ENCODE measurements around the gene IDE.

Gene IDE

GRCh38 chr10:92418221-92418620 lies 155.7 kb downstream of the IDE start:
- Histone ChIP-seq H3K9ac (ENCODE audit: low read length) (no peak overlapping the region), H3K4me1 (ENCODE audit: low read length) (peaks cover 8% of the 10 kb centered on the region; the same call in 1 of the 2 replicates), H3K79me2 (ENCODE audit: low read length) (no peaks in the 10 kb centered on the region), H3K4me3 (ENCODE audit: low read length) (no peak overlapping the region), H3K36me3 (replicated peaks; ENCODE audit: insufficient read depth, low read length) (no peaks in the 10 kb centered on the region), H3K9me3 (replicated peaks; ENCODE audit: insufficient read depth, low read length) (no peaks in the 10 kb centered on the region), H4K20me1 (ENCODE audit: insufficient read depth, low read length) (no peaks in the 10 kb centered on the region), H3K4me2 (ENCODE audit: low read depth, low read length) (no peak overlapping the region), H3K27ac (ENCODE audit: low read length) (no peak overlapping the region), H2AFZ (ENCODE audit: low read length) (no peak overlapping the region), H3F3A (ENCODE audit: insufficient read depth, low read length) (no peaks in the 10 kb centered on the region), H3K27me3 (replicated peaks; ENCODE audit: insufficient read depth, low read length) (no peaks in the 10 kb centered on the region), H3K9me2 (replicated peaks; ENCODE audit: insufficient read depth, low read length) (no peaks in the 10 kb centered on the region)
- TF ChIP-seq EZH2 (optimal IDR thresholded peaks at IDR 0.05; ENCODE audit: low read depth, low read length) = no peak
- TF ChIP-seq CTCF (IDR thresholded peaks at IDR 0.05; ENCODE audit: low read length) = no peak
- TF ChIP-seq EZH2phosphoT487 (IDR thresholded peaks at IDR 0.05; ENCODE audit: low read length) = no peak
- DNase-seq = no peak

- Histone ChIP-seq H2AFZ (ENCODE audit: low read length) (no peak overlapping the region), H3K4me2 (ENCODE audit: low read depth, low read length) (no peak overlapping the region), H3K9me3 (replicated peaks; ENCODE audit: insufficient read depth, low read length) (no peaks in the 10 kb centered on the region), H3K27ac (ENCODE audit: low read length) (no peak overlapping the region), H3K27me3 (replicated peaks; ENCODE audit: insufficient read depth, low read length) (no peaks in the 10 kb centered on the region), H3K79me2 (ENCODE audit: low read length) (no peaks in the 10 kb centered on the region), H3K9me2 (replicated peaks; ENCODE audit: insufficient read depth, low read length) (no peaks in the 10 kb centered on the region), H3F3A (ENCODE audit: insufficient read depth, low read length) (no peaks in the 10 kb centered on the region), H3K4me1 (ENCODE audit: low read length) (no peaks in the 10 kb centered on the region), H3K36me3 (replicated peaks; ENCODE audit: insufficient read depth, low read length) (no peaks in the 10 kb centered on the region), H4K20me1 (ENCODE audit: insufficient read depth, low read length) (no peaks in the 10 kb centered on the region), H3K9ac (ENCODE audit: low read length) (no peak overlapping the region), H3K4me3 (ENCODE audit: low read length) (no peak overlapping the region)
- no peak for TF ChIP-seq EZH2 (optimal IDR thresholded peaks at IDR 0.05; ENCODE audit: low read depth, low read length)
- TF ChIP-seq EZH2phosphoT487 (IDR thresholded peaks at IDR 0.05; ENCODE audit: low read length) = no peak
- no peak for TF ChIP-seq CTCF (IDR thresholded peaks at IDR 0.05; ENCODE audit: low read length)
- DNase-seq = no peak
Measured at GRCh38 chr10:92413519-92413918, 160.4 kb downstream of the IDE start.

- Histone ChIP-seq H3K9ac (ENCODE audit: low read length) (no peak overlapping the region), H3K4me3 (ENCODE audit: low read length) (no peak overlapping the region), H3K9me3 (replicated peaks; ENCODE audit: insufficient read depth, low read length) (no peaks in the 10 kb centered on the region), H3K4me1 (ENCODE audit: low read length) (no peaks in the 10 kb centered on the region), H3K27ac (ENCODE audit: low read length) (no peak overlapping the region), H3K4me2 (ENCODE audit: low read depth, low read length) (no peak overlapping the region), H3K9me2 (replicated peaks; ENCODE audit: insufficient read depth, low read length) (no peaks in the 10 kb centered on the region), H4K20me1 (ENCODE audit: insufficient read depth, low read length) (no peaks in the 10 kb centered on the region), H3K36me3 (replicated peaks; ENCODE audit: insufficient read depth, low read length) (no peaks in the 10 kb centered on the region), H2AFZ (ENCODE audit: low read length) (no peak overlapping the region), H3K79me2 (ENCODE audit: low read length) (no peaks in the 10 kb centered on the region), H3K27me3 (replicated peaks; ENCODE audit: insufficient read depth, low read length) (no peaks in the 10 kb centered on the region), H3F3A (ENCODE audit: insufficient read depth, low read length) (no peaks in the 10 kb centered on the region)
- DNase-seq = no peak
- TF ChIP-seq EZH2 (optimal IDR thresholded peaks at IDR 0.05; ENCODE audit: low read depth, low read length) (no peak), CTCF (IDR thresholded peaks at IDR 0.05; ENCODE audit: low read length) (no peak), EZH2phosphoT487 (IDR thresholded peaks at IDR 0.05; ENCODE audit: low read length) (no peak)
Measured at GRCh38 chr10:92413011-92413410, 160.9 kb downstream of the IDE start.
